ENCODE data around the gene CHGA. TPM values are rescaled to one million over a fixed set of nuclear protein-coding genes. Genes with fewer than 3 reads are reported as not detected.

The CHGA gene
- not detected in 2 replicates for total RNA-seq

GRCh38 chr14:92922883-92923743, at the start of gene CHGA:
Gene CHGA, plus strand, starts transcription at chr14:92923150. Its CDS starts 210 bp downstream, at chr14:92923360.

Other genes with a start within 250 kb of the CHGA start
- 91.3 and 96.7 TPM in 2 replicates for gene LGMN, start 174.5 kb upstream of the CHGA start, total RNA-seq
- 72.4 and 77.2 TPM in 2 replicates for gene GOLGA5, start 128.8 kb upstream of the CHGA start, total RNA-seq
- 18.0 and 18.1 TPM in 2 replicates for gene ITPK1, start 192.8 kb downstream of the CHGA start, total RNA-seq

Data from articular chondrocyte of knee joint (primary cell).